GM12872 (cell line): ENCODE results near the gene FIGNL2.

Source experiments
- TF ChIP-seq, protein P1 (sequence below): IDR thresholded peaks from 3 replicates; pipeline ENCODE4 v1.5.1; 2011; ENCODE audit warnings: low read depth, mild to moderate bottlenecking, low read length, moderate library complexity; ENCODE audit not compliant: insufficient read depth

Gene FIGNL2

DNA sequence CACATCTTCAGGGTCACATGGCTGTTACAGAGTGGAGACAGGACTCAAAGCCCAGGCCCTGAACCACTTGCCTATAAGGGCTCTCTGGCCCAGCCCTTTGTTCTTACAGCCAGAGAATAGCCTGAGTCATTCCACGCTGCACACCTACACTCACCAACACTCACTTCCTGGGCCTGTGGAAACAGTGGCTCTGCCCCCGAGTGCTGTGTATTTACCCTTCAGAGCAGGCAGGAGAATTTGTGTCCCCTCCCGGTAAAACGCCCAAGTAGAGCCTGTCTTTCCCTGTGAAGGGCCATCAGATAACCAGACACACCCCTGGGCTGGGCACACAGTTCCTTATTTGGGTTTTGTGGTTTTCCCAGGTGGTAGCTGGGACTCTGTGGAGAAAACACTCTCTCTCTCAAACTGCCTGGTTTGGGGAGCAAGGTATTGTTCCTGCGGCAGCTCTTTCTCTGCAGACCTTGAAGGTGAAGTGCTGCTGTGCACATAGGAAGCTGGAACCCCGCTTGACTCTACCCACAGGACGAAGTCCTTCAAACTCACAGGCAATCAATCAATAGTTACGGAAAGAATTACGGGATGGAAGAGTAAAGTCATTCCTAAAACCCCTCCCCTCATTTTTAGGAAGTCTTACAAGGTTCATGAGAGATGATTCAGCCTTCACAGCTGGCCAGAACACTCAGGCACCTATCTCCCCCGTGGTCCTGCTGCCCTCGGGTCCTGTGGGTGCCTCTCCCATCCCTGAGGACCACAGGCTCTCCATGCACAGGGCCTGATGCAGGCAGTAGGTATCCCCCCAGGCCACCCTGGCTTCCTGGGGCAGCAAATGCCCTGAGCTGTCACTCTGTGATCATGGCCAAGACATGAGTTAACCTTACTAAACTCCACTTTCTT, 20.3 kb downstream of the FIGNL2 start:
- TF ChIP-seq, protein P1, sequence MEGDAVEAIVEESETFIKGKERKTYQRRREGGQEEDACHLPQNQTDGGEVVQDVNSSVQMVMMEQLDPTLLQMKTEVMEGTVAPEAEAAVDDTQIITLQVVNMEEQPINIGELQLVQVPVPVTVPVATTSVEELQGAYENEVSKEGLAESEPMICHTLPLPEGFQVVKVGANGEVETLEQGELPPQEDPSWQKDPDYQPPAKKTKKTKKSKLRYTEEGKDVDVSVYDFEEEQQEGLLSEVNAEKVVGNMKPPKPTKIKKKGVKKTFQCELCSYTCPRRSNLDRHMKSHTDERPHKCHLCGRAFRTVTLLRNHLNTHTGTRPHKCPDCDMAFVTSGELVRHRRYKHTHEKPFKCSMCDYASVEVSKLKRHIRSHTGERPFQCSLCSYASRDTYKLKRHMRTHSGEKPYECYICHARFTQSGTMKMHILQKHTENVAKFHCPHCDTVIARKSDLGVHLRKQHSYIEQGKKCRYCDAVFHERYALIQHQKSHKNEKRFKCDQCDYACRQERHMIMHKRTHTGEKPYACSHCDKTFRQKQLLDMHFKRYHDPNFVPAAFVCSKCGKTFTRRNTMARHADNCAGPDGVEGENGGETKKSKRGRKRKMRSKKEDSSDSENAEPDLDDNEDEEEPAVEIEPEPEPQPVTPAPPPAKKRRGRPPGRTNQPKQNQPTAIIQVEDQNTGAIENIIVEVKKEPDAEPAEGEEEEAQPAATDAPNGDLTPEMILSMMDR, result no peak

DNA sequence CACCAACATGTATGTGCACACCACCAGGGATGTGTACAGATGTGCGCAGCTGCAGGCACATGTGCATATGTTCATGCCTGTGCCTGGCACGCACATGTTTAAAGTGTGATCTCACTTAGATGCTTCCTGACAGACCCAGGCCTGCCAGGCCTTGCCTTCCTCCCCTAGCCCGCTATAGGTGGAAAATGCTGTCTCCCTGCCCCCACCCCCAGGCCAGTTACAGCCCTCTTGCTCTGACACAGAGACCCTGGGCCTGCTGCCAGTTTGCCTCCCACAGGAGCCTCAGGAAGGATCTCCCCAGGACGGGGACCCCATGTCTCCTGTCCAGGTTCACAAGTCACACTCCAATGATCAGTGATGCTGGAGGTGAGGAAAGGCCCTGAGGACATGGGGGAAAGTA, 21.6 kb downstream of the FIGNL2 start:
- TF ChIP-seq, protein P1, result no peak

DNA sequence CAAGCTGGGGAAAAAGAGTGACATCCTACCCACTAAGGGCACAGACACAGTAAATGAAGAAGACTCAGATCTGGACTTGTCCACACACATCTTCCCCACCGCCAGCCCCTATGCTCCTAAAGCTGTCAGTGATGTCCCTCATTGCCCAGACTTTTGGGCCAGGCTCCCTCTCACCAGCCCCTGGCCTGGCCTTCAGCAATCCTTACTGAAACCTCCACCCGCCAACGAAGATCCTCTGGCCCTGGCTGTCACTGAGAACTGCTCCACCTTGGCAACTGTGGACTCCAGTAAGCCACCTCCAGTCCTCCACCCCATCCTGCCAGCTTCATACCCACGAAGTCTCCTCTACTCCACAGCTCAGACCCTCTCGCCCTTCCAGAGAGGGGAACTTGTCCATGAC, 23.3 kb downstream of the FIGNL2 start:
- TF ChIP-seq, protein P1, result no peak

DNA sequence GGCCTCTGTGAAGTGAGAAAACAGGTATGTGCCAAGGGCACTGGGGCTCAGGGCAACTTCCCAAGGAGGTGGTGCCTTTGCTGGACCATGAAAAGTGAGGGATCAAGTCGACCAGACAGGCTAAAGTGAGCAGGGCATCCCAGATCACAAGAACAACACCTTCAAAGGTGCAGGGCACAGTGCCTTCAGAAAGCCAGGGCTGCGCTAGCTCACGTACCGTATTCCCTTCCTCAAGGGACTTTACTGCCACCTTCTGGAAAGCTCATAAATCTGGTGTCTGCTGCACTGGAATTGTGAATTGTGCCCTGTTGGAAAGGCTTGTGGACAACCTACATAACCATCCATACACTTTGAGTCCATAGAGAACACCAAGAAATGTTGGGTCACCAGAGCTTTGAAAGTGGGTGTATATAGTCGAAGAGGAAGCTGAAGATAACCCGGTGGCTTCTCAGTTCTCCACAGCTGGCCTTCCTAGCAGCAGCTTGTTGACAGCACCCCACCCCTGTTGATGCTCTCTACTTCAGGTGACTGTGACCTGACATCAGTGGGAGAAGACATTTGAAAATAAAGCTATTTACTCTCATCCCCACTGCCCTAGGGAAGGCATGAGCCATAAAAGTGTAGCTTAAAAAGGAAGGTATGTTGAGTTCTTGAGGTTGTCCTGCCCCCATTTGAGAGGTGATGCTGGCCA, 24.5 kb downstream of the FIGNL2 start:
- TF ChIP-seq, protein P1, result peak; percentile 46

DNA sequence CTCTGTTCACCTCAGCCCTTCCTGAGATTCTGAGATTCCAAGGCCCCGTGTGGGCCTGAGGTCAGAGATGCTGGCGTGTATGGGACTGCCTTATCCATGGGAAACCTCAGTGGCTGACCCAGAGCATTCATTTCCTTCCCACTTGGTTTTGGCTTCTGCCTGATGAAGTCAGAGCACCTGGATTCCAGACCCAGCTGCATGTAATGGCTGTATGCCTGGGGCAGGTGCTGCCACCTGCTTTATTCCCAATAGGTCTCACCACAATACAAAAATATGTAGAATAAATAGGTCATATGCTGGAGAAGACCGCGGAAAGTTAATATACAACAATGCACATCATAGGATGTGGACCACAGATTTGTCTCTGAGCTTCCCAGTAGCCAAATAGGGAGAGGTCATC, 25.6 kb downstream of the FIGNL2 start:
- TF ChIP-seq, protein P1, result no peak

DNA sequence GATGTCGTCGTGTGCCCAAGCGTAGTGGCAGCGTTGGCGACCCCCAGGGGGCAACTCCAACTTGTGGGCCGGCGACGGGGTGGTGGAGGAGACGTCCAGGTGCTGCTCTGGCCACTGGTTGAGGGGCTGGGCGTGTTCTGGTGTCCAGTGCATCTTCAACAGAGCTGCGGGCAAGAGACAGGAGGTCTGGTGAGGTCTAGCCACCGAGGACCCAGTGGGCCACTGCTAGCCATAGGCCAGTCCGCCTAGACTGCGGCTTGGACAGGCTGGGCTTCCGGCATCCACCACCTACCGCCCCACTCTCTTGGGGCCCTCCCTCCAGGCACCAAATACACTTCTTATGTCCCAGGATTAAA, 26.3 kb downstream of the FIGNL2 start:
- TF ChIP-seq, protein P1, result no peak

DNA sequence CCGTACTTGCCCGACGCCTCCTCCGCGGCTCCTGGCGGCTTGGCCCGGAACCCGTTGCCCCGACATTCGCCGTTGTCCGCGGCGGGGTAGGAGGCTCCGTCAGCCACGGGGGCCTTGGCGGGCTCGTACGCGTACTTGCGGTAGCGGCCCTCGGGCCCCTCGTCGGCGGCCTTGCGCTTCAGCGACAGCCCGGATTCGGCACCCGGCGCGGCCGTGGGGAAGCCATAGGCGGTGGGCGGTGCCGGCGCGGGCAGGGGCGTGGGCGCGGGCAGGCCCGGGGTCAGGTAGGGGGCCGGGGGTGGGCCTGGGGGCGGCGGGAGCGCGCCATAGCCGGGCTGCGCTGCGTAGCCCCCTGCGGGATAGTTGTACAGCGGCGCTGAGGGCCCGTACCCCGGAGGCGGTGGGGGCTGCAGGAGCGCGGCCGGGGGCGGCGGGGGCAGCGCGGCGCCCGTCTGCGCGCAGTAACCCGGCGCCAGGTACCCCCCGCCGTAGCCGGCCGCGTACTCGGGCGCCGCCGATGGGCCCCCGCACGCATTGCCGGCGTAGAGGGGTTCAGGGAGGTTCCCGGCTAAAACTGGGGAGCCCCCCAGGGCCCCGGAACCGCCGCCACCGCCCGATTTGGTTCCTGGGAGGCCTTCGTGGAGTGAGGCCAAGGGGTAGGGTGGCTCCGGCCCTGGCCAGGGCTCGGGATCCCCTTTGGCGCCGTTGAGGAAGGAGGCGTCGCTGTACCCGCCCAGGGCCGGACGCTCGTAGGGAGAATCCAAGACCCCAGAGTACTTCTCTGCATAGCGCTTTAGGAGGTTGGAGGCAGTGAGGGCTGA, 26.9 kb downstream of the FIGNL2 start:
- TF ChIP-seq, protein P1, result no peak
